SH-SY5Y (cell line): Measurements from ENCODE around the gene TOR2A.

ENCODE experiments used
- GATA2 ChIP-seq: IDR thresholded peaks from 2 replicates; pipeline ENCODE4 v1.6.1; 2011; ENCODE audit warnings: mild to moderate bottlenecking, low read depth, low read length
- GATA3 ChIP-seq: IDR thresholded peaks from 2 replicates; pipeline ENCODE4 v1.6.1; 2011; ENCODE audit warnings: low read depth, mild to moderate bottlenecking, low read length, moderate library complexity

- TF ChIP-seq GATA2 (no peak), GATA3 (no peak)
Measured at GRCh38 chr9:127710204-127710783, 24.8 kb downstream of the TOR2A start.
